ENCODE data around the gene CLCN6. TPM values are rescaled to one million over a fixed set of nuclear protein-coding genes. Genes with fewer than 3 reads are reported as not detected.

CLCN6 gene
- total and polyA plus RNA-seq, 2 of the 13 experiments (the other 11 are each of a cell fraction or from before 2014, with no cell fraction given), result 14.9 to 19.3 TPM

- TF ChIP-seq ZBTB4 (CRISPR knock-in tag; IDR thresholded peaks at IDR 0.05; ENCODE audit: borderline replicate concordance) (no peak), ZNF629 (CRISPR knock-in tag; conservative IDR thresholded peaks at IDR 0.05) (peak; percentile 94), PAXIP1 (CRISPR knock-in tag; conservative IDR thresholded peaks at IDR 0.05) (peak; percentile 59; the same call in 1 of the 2 replicates), ARNTL (CRISPR knock-in tag; IDR thresholded peaks at IDR 0.05) (0 out of 2 replicates have a peak, but pooled peaks have one; percentile 44), ZMYM3 (CRISPR knock-in tag; IDR thresholded peaks at IDR 0.05) (peak; percentile 70), ADNP (CRISPR knock-in tag; IDR thresholded peaks at IDR 0.05) (peak; percentile 58; the same call in 1 of the 2 replicates), HNF4A (CRISPR knock-in tag; IDR thresholded peaks at IDR 0.05) (peak; percentile 31; the same call in 1 of the 2 replicates), HNF4G (IDR thresholded peaks at IDR 0.05; ENCODE audit: borderline replicate concordance, low read depth, low read length) (peak; percentile 43; the same call in 1 of the 2 replicates), HNF4G (CRISPR knock-in tag; IDR thresholded peaks at IDR 0.05; ENCODE audit: borderline replicate concordance, low read depth) (no peak), CENPX (CRISPR knock-in tag; IDR thresholded peaks at IDR 0.05) (no peak), ZNF75D (CRISPR knock-in tag; IDR thresholded peaks at IDR 0.05; ENCODE audit: borderline replicate concordance) (no peak), ZNF546 (CRISPR knock-in tag; conservative IDR thresholded peaks at IDR 0.05) (no peak), NFYB (CRISPR knock-in tag; IDR thresholded peaks at IDR 0.05) (no peak), NR2C2 (CRISPR knock-in tag; IDR thresholded peaks at IDR 0.05; ENCODE audit: borderline replicate concordance) (no peak)
Measured at GRCh38 chr1:11891433-11892186, 85.6 kb downstream of the CLCN6 start (continued).

Measured in HepG2 (cell line).